Esophagus muscularis mucosa (tissue), 3 donors: ENCODE data around the gene ZFYVE28.

Experiments used
- CTCF ChIP-seq, 3 experiments: fragments of 200-600 bp in 2 of 3; fragments of 450-650 bp in 1 of 3; sonication (generic) in 2 of 3; IDR thresholded peaks; one replicate each; pipeline ENCODE4 v1.5.1; 2017 to 2019; ENCODE audit warnings: antibody characterized with exemption in 3 of 3, mild to moderate bottlenecking in 2 of 3, moderate library complexity in 1 of 3
- POLR2A ChIP-seq: fragments of 450-650 bp; IDR thresholded peaks from one replicate; pipeline ENCODE4 v1.6.1; 2017; ENCODE audit warnings: antibody characterized with exemption, moderate library complexity, mild to moderate bottlenecking, low read depth
- POLR2AphosphoS5 ChIP-seq, 2 donors: sonication (generic); formaldehyde crosslinking; IDR thresholded peaks; one replicate each; pipeline ENCODE4 v1.6.1; 2017; ENCODE audit warnings: antibody characterized with exemption in 2 of 2

DNA sequence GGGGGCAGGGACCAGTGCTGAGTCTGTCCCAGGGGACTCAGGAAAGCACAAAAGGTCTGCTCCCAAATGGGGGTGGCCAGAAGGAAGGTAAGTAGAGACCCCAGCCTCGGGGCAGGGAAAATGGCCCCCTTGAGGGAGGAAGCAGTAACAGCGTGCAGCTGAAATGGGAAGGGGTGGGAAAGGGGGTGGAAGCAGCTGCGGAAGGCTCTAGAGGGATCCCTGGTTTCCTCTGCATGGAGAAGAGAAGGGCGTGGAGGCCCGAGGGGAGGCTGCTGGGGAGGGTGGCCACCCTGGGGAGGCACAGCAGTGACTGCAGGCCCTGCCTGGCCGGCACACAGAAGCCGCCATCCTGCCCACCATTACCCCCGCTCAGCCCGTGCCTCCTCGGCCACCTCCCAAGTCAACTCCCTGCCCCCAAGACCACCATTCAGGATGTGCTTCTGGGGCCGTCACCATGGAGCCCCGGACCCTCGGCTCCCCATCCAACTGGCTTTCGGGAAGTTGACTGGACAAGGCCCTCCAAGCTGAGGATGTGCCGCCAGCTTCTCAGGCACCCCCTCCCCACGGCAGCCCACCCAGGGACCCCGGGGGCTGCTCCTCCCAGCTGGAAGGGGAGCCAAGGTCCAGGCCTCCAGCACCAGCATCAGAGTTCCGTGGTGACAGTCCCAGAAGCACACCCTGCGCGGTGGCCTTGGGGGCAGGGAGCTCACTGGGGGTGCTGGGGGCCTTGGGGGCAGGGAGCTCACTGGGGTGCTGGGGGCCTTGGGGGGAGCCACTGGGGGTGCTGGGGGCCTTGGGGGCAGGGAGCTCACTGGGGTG is 23.9 kb upstream of the ZFYVE28 start:
- TF ChIP-seq POLR2AphosphoS5 (IDR thresholded peaks at IDR 0.05) (no peak), CTCF (IDR thresholded peaks at IDR 0.05) (no peak), POLR2A (no peak)
